Urinary bladder (tissue), 4 donors: Measurements from ENCODE around the gene NUTF2. TPM values are rescaled to one million over a fixed set of nuclear protein-coding genes. Genes with fewer than 3 reads are reported as not detected.

Experiments
- DNase-seq: peaks from one replicate; pipeline ENCODE4 v3.0.0-alpha.2; 2015; ENCODE audit errors: extremely low spot score
- H3K27ac ChIP-seq: one replicate; pipeline ENCODE4 v1.5.1; 2013; ENCODE audit warnings: low read depth, mild to moderate bottlenecking, moderate library complexity
- H3K36me3 ChIP-seq: one replicate; pipeline ENCODE4 v1.6.1; 2013; ENCODE audit warnings: mild to moderate bottlenecking, moderate library complexity; ENCODE audit not compliant: insufficient read depth
- H3K4me1 ChIP-seq: one replicate; pipeline ENCODE4 v1.6.1; 2013; ENCODE audit warnings: mild to moderate bottlenecking, moderate library complexity; ENCODE audit not compliant: insufficient read depth
- H3K4me3 ChIP-seq: one replicate; pipeline ENCODE4 v1.5.1; 2013; ENCODE audit warnings: low read depth, low read length
- WGBS: extraction: QIAGEN DNeasy Blood & Tissue Kit; methylation state at CpG from one replicate; pipeline ENCODE4 v1.1.7; 2013; 5-methylcytosine and 5-hydroxymethylcytosine counted together
- polyA plus RNA-seq: library from polyadenylated mRNA; stranded (reverse); fragments of 200-250 nt; gene quantifications from one replicate; pipeline ENCODE4 v1.2.3, GENCODE V29; 2013
- total RNA-seq: library from RNA; depleted of rRNA; stranded (reverse); fragments of >200 nt; gene quantifications from one replicate; pipeline ENCODE4 v1.2.3, GENCODE V29; 2014
- donor health status: healthy with polysubstance abuse.
- donor health status: healthy.

NUTF2 gene
- total and polyA plus RNA-seq, 2 donors, result 70.6 to 117 TPM

GRCh38 chr16:67878232-67878631, 31.5 kb downstream of the NUTF2 start:
- Histone ChIP-seq H3K27ac (no peak overlapping the region), H3K4me1 (peaks cover 2% of the 10 kb centered on the region), H3K36me3 (peaks cover 15% of the 10 kb centered on the region), H3K4me3 (no peak overlapping the region)
- DNase-seq, result no peak
- WGBS, result 94% methylated on average over 6 of the region's 6 CpGs

- peaks cover 2% of the 10 kb centered on the region for H3K4me1 ChIP-seq
- H3K27ac ChIP-seq, result no peak overlapping the region
- peaks cover 15% of the 10 kb centered on the region for H3K36me3 ChIP-seq
- DNase-seq, result no peak
- no peak overlapping the region for H3K4me3 ChIP-seq
- WGBS, result 97% methylated on average over 9 of the region's 9 CpGs
Measured at GRCh38 chr16:67878846-67879245, 32.1 kb downstream of the NUTF2 start.

GRCh38 chr16:67879462-67879861, 32.7 kb downstream of the NUTF2 start:
- no peak overlapping the region for H3K4me3 ChIP-seq
- DNase-seq, result no peak
- WGBS, result 93% methylated on average over 12 of the region's 12 CpGs
- peaks cover 15% of the 10 kb centered on the region for H3K36me3 ChIP-seq
- H3K27ac ChIP-seq, result no peak overlapping the region
- H3K4me1 ChIP-seq, result peaks cover under 1% of the 10 kb centered on the region

- WGBS, result 85% methylated on average over 5 of the region's 5 CpGs
- no peak overlapping the region for H3K4me3 ChIP-seq
- H3K4me1 ChIP-seq, result no peaks in the 10 kb centered on the region
- peaks cover 15% of the 10 kb centered on the region for H3K36me3 ChIP-seq
- H3K27ac ChIP-seq, result no peak overlapping the region
- DNase-seq, result no peak
Measured at GRCh38 chr16:67879936-67880335, 33.2 kb downstream of the NUTF2 start.

- Histone ChIP-seq H3K36me3 (peaks cover 15% of the 10 kb centered on the region), H3K27ac (no peak overlapping the region), H3K4me1 (no peaks in the 10 kb centered on the region), H3K4me3 (no peak overlapping the region)
- no peak for DNase-seq
- 90% methylated on average over 13 of the region's 13 CpGs for WGBS
Measured at GRCh38 chr16:67880584-67880983, 33.9 kb downstream of the NUTF2 start.

- 89% methylated on average over 21 of the region's 21 CpGs for WGBS
- Histone ChIP-seq H3K4me3 (no peak overlapping the region), H3K4me1 (no peaks in the 10 kb centered on the region), H3K36me3 (peaks cover 15% of the 10 kb centered on the region), H3K27ac (no peak overlapping the region)
- no peak for DNase-seq
Measured at GRCh38 chr16:67881621-67882161, 35.0 kb downstream of the NUTF2 start.

- H3K36me3 ChIP-seq, result peaks cover 14% of the 10 kb centered on the region
- DNase-seq, result no peak
- H3K27ac ChIP-seq, result no peak overlapping the region
- no peak overlapping the region for H3K4me3 ChIP-seq
- WGBS, result 74% methylated on average over 18 of the region's 18 CpGs
- no peaks in the 10 kb centered on the region for H3K4me1 ChIP-seq
Measured at GRCh38 chr16:67882374-67883145, 35.8 kb downstream of the NUTF2 start.

- DNase-seq, result no peak
- Histone ChIP-seq H3K4me3 (no peak overlapping the region), H3K27ac (no peak overlapping the region), H3K36me3 (peaks cover 11% of the 10 kb centered on the region), H3K4me1 (no peaks in the 10 kb centered on the region)
- WGBS, result 79% methylated on average over 6 of the region's 6 CpGs
Measured at GRCh38 chr16:67883146-67883871, 36.6 kb downstream of the NUTF2 start.

GRCh38 chr16:67883872-67884261, 37.1 kb downstream of the NUTF2 start:
- WGBS, result 62% methylated on average over 11 of the region's 11 CpGs
- DNase-seq, result no peak
- H3K4me1 ChIP-seq, result no peaks in the 10 kb centered on the region
- peaks cover 11% of the 10 kb centered on the region for H3K36me3 ChIP-seq
- H3K4me3 ChIP-seq, result no peak overlapping the region
- H3K27ac ChIP-seq, result no peak overlapping the region

- H3K4me3 ChIP-seq, result no peak within 1 kb of the TSS
- H3K36me3 ChIP-seq, result peaks cover 9% of the 10 kb centered on the region
- no peaks in the 10 kb centered on the region for H3K4me1 ChIP-seq
- 22% methylated on average over 22 of the region's 22 CpGs for WGBS
- DNase-seq, result no peak
- no peak within 1 kb of the TSS for H3K27ac ChIP-seq
Measured at GRCh38 chr16:67884684-67885083, 38.0 kb downstream of the NUTF2 start, which contains the start of gene NRN1L. Gene NRN1L (plus strand): TSS chr16:67884885. CDS start chr16:67884904, 19 bp downstream.

- DNase-seq, result no peak
- WGBS, result 94% methylated on average over 12 of the region's 12 CpGs
- Histone ChIP-seq H3K36me3 (peaks cover 3% of the 10 kb centered on the region), H3K4me3 (no peak overlapping the region), H3K27ac (no peak overlapping the region), H3K4me1 (no peaks in the 10 kb centered on the region)
Measured at GRCh38 chr16:67885545-67885944, 38.8 kb downstream of the NUTF2 start.

- 95% methylated on average over 19 of the region's 19 CpGs for WGBS
- Histone ChIP-seq H3K27ac (no peak overlapping the region), H3K36me3 (peaks cover 3% of the 10 kb centered on the region), H3K4me3 (no peak overlapping the region), H3K4me1 (no peaks in the 10 kb centered on the region)
- no peak for DNase-seq
Measured at GRCh38 chr16:67885976-67886375, 39.2 kb downstream of the NUTF2 start.

GRCh38 chr16:67886387-67886786, 39.7 kb downstream of the NUTF2 start:
- 88% methylated on average over 5 of the region's 5 CpGs for WGBS
- no peak overlapping the region for H3K4me3 ChIP-seq
- no peak for DNase-seq
- H3K4me1 ChIP-seq, result no peaks in the 10 kb centered on the region
- H3K36me3 ChIP-seq, result peaks cover 1% of the 10 kb centered on the region
- no peak overlapping the region for H3K27ac ChIP-seq

GRCh38 chr16:67888331-67888730, 41.6 kb downstream of the NUTF2 start:
- Histone ChIP-seq H3K4me3 (no peak overlapping the region), H3K36me3 (no peaks in the 10 kb centered on the region), H3K4me1 (no peaks in the 10 kb centered on the region), H3K27ac (no peak overlapping the region)
- DNase-seq, result no peak
- WGBS, result 75% methylated on average over 3 of the region's 3 CpGs
